ENCODE data around the gene WBP1L. TPM values are rescaled to one million over a fixed set of nuclear protein-coding genes. Genes with fewer than 3 reads are reported as not detected.
"Not testable (repeated sequence)": the region's sequence is repeated elsewhere in the genome, so short reads cannot be mapped to it uniquely, and the experiment has no call there.

The WBP1L gene
- polyA plus RNA-seq, 4 donors = 15.2 to 38.8 (median 23.3) TPM

- H3K27me3 ChIP-seq (ENCODE audit: control insufficient read depth in 3 of 3, insufficient read depth in 3 of 3, low read length in 3 of 3) = no peaks in the 10 kb centered on the region
- WGBS, 3 donors = 57 to 62% (median 57%) methylated on average over 6 of the region's 6 CpGs
- FAIRE-seq = no peak
- peaks cover 0 to 18% (median 0%) of the 10 kb centered on the region in 3 donors for H3K36me3 ChIP-seq (ENCODE audit: control insufficient read depth in 3 of 3, insufficient read depth in 2 of 3, low read depth in 1 of 3, low read length in 3 of 3)
- peak overlapping the region in 1 of 3 donors; percentile 62 for H3K27ac ChIP-seq (ENCODE audit: low read depth in 1 of 3, low read length in 2 of 3)
- H3K9me3 ChIP-seq (ENCODE audit: control insufficient read depth in 2 of 2, insufficient read depth in 1 of 2, low read depth in 1 of 2, low read length in 1 of 2) = no peaks in the 10 kb centered on the region
- no peak for DNase-seq
- H3K4me1 ChIP-seq (ENCODE audit: control insufficient read depth in 3 of 3, insufficient read depth in 2 of 3, low read depth in 1 of 3, low read length in 2 of 3) = peaks cover 0 to 14% (median 3%) of the 10 kb centered on the region in 3 donors
- no peak overlapping the region for H3K4me3 ChIP-seq (ENCODE audit: low read depth in 1 of 3, low read length in 3 of 3)
Measured at GRCh38 chr10:102819054-102819453, 75.3 kb downstream of the WBP1L start.

- not testable (repeated sequence) for H3K27me3 ChIP-seq (ENCODE audit: control insufficient read depth in 3 of 3, insufficient read depth in 3 of 3, low read length in 3 of 3); H3K4me1 ChIP-seq (ENCODE audit: control insufficient read depth in 3 of 3, insufficient read depth in 2 of 3, low read depth in 1 of 3, low read length in 2 of 3); H3K4me3 ChIP-seq (ENCODE audit: low read depth in 1 of 3, low read length in 3 of 3); DNase-seq; H3K27ac ChIP-seq (ENCODE audit: low read depth in 1 of 3, low read length in 2 of 3); H3K9me3 ChIP-seq (ENCODE audit: control insufficient read depth in 2 of 2, insufficient read depth in 1 of 2, low read depth in 1 of 2, low read length in 1 of 2); FAIRE-seq
- WGBS, 3 donors = 97 to 98% (median 98%) methylated on average over 5 of the region's 5 CpGs
- H3K36me3 ChIP-seq (ENCODE audit: control insufficient read depth in 3 of 3, insufficient read depth in 2 of 3, low read depth in 1 of 3, low read length in 3 of 3) = peaks cover 0 to 11% (median 0%) of the 10 kb centered on the region in 3 donors
Measured at GRCh38 chr10:102820008-102820407, 76.3 kb downstream of the WBP1L start.

GRCh38 chr10:102822222-102822621 lies 78.5 kb downstream of the WBP1L start:
- FAIRE-seq = no peak
- H3K4me1 ChIP-seq (ENCODE audit: control insufficient read depth in 3 of 3, insufficient read depth in 2 of 3, low read depth in 1 of 3, low read length in 2 of 3) = no peaks in the 10 kb centered on the region
- H3K36me3 ChIP-seq (ENCODE audit: control insufficient read depth in 3 of 3, insufficient read depth in 2 of 3, low read depth in 1 of 3, low read length in 3 of 3) = no peaks in the 10 kb centered on the region
- H3K27ac ChIP-seq (ENCODE audit: low read depth in 1 of 3, low read length in 2 of 3) = no peak overlapping the region
- no peak overlapping the region for H3K4me3 ChIP-seq (ENCODE audit: low read depth in 1 of 3, low read length in 3 of 3)
- DNase-seq = no peak
- H3K27me3 ChIP-seq (ENCODE audit: control insufficient read depth in 3 of 3, insufficient read depth in 3 of 3, low read length in 3 of 3) = no peaks in the 10 kb centered on the region
- WGBS, 3 donors = 91 to 97% (median 91%) methylated on average over 12 of the region's 12 CpGs
- H3K9me3 ChIP-seq (ENCODE audit: control insufficient read depth in 2 of 2, insufficient read depth in 1 of 2, low read depth in 1 of 2, low read length in 1 of 2) = peaks cover 0 to 7% of the 10 kb centered on the region in 2 donors

- H3K9me3 ChIP-seq (ENCODE audit: control insufficient read depth in 2 of 2, insufficient read depth in 1 of 2, low read depth in 1 of 2, low read length in 1 of 2) = peaks cover 0 to 7% of the 10 kb centered on the region in 2 donors
- 91 to 94% (median 93%) methylated on average over 4 of the region's 4 CpGs for WGBS, 3 donors
- no peaks in the 10 kb centered on the region for H3K27me3 ChIP-seq (ENCODE audit: control insufficient read depth in 3 of 3, insufficient read depth in 3 of 3, low read length in 3 of 3)
- H3K27ac ChIP-seq (ENCODE audit: low read depth in 1 of 3, low read length in 2 of 3) = no peak overlapping the region
- H3K4me3 ChIP-seq (ENCODE audit: low read depth in 1 of 3, low read length in 3 of 3) = no peak overlapping the region
- H3K4me1 ChIP-seq (ENCODE audit: control insufficient read depth in 3 of 3, insufficient read depth in 2 of 3, low read depth in 1 of 3, low read length in 2 of 3) = no peaks in the 10 kb centered on the region
- H3K36me3 ChIP-seq (ENCODE audit: control insufficient read depth in 3 of 3, insufficient read depth in 2 of 3, low read depth in 1 of 3, low read length in 3 of 3) = no peaks in the 10 kb centered on the region
- no peak for DNase-seq
- no peak for FAIRE-seq
Measured at GRCh38 chr10:102824664-102825063, 80.9 kb downstream of the WBP1L start.

- H3K36me3 ChIP-seq (ENCODE audit: control insufficient read depth in 3 of 3, insufficient read depth in 2 of 3, low read depth in 1 of 3, low read length in 3 of 3) = no peaks in the 10 kb centered on the region
- no peaks in the 10 kb centered on the region for H3K4me1 ChIP-seq (ENCODE audit: control insufficient read depth in 3 of 3, insufficient read depth in 2 of 3, low read depth in 1 of 3, low read length in 2 of 3)
- FAIRE-seq (no peak), DNase-seq (no peak)
- no peaks in the 10 kb centered on the region for H3K27me3 ChIP-seq (ENCODE audit: control insufficient read depth in 3 of 3, insufficient read depth in 3 of 3, low read length in 3 of 3)
- 91 to 99% (median 95%) methylated on average over 9 of the region's 9 CpGs for WGBS, 3 donors
- H3K4me3 ChIP-seq (ENCODE audit: low read depth in 1 of 3, low read length in 3 of 3) = no peak overlapping the region
- H3K27ac ChIP-seq (ENCODE audit: low read depth in 1 of 3, low read length in 2 of 3) = no peak overlapping the region
- H3K9me3 ChIP-seq (ENCODE audit: control insufficient read depth in 2 of 2, insufficient read depth in 1 of 2, low read depth in 1 of 2, low read length in 1 of 2) = peaks cover 0 to 7% of the 10 kb centered on the region in 2 donors
Measured at GRCh38 chr10:102826148-102826796, 82.5 kb downstream of the WBP1L start.

GRCh38 chr10:102827597-102827975 lies 83.8 kb downstream of the WBP1L start:
- Histone ChIP-seq H3K36me3 (ENCODE audit: control insufficient read depth in 3 of 3, insufficient read depth in 2 of 3, low read depth in 1 of 3, low read length in 3 of 3) (no peaks in the 10 kb centered on the region), H3K27me3 (ENCODE audit: control insufficient read depth in 3 of 3, insufficient read depth in 3 of 3, low read length in 3 of 3) (no peaks in the 10 kb centered on the region), H3K9me3 (ENCODE audit: control insufficient read depth in 2 of 2, insufficient read depth in 1 of 2, low read depth in 1 of 2, low read length in 1 of 2) (peaks cover 0 to 7% of the 10 kb centered on the region in 2 donors), H3K4me3 (ENCODE audit: low read depth in 1 of 3, low read length in 3 of 3) (no peak overlapping the region), H3K27ac (ENCODE audit: low read depth in 1 of 3, low read length in 2 of 3) (no peak overlapping the region), H3K4me1 (ENCODE audit: control insufficient read depth in 3 of 3, insufficient read depth in 2 of 3, low read depth in 1 of 3, low read length in 2 of 3) (no peaks in the 10 kb centered on the region)
- WGBS, 3 donors = 79 to 88% (median 83%) methylated on average over 5 of the region's 5 CpGs
- DNase-seq (no peak), FAIRE-seq (no peak)

GRCh38 chr10:102831322-102832071 lies 87.7 kb downstream of the WBP1L start:
- no peak for FAIRE-seq
- Histone ChIP-seq H3K9me3 (ENCODE audit: control insufficient read depth in 2 of 2, insufficient read depth in 1 of 2, low read depth in 1 of 2, low read length in 1 of 2) (no peaks in the 10 kb centered on the region), H3K36me3 (ENCODE audit: control insufficient read depth in 3 of 3, insufficient read depth in 2 of 3, low read depth in 1 of 3, low read length in 3 of 3) (no peaks in the 10 kb centered on the region), H3K27me3 (ENCODE audit: control insufficient read depth in 3 of 3, insufficient read depth in 3 of 3, low read length in 3 of 3) (no peaks in the 10 kb centered on the region), H3K4me3 (ENCODE audit: low read depth in 1 of 3, low read length in 3 of 3) (no peak overlapping the region), H3K4me1 (ENCODE audit: control insufficient read depth in 3 of 3, insufficient read depth in 2 of 3, low read depth in 1 of 3, low read length in 2 of 3) (no peaks in the 10 kb centered on the region), H3K27ac (ENCODE audit: low read depth in 1 of 3, low read length in 2 of 3) (no peak overlapping the region)
- WGBS, 3 donors = 18 to 59% (median 38%) methylated on average over 16 of the region's 16 CpGs
- DNase-seq = peak; percentile 57 to 59

GRCh38 chr10:102832248-102832647 lies 88.5 kb downstream of the WBP1L start:
- no peak overlapping the region for H3K4me3 ChIP-seq (ENCODE audit: low read depth in 1 of 3, low read length in 3 of 3)
- H3K4me1 ChIP-seq (ENCODE audit: control insufficient read depth in 3 of 3, insufficient read depth in 2 of 3, low read depth in 1 of 3, low read length in 2 of 3) = no peaks in the 10 kb centered on the region
- FAIRE-seq (no peak), DNase-seq (no peak)
- no peak overlapping the region for H3K27ac ChIP-seq (ENCODE audit: low read depth in 1 of 3, low read length in 2 of 3)
- WGBS, 3 donors = 85 to 86% (median 86%) methylated on average over 14 of the region's 14 CpGs
- H3K9me3 ChIP-seq (ENCODE audit: control insufficient read depth in 2 of 2, insufficient read depth in 1 of 2, low read depth in 1 of 2, low read length in 1 of 2) = peaks cover 0 to 3% of the 10 kb centered on the region in 2 donors
- H3K36me3 ChIP-seq (ENCODE audit: control insufficient read depth in 3 of 3, insufficient read depth in 2 of 3, low read depth in 1 of 3, low read length in 3 of 3) = no peaks in the 10 kb centered on the region
- no peaks in the 10 kb centered on the region for H3K27me3 ChIP-seq (ENCODE audit: control insufficient read depth in 3 of 3, insufficient read depth in 3 of 3, low read length in 3 of 3)
